Prostate gland (tissue), 2 donors: Measurements from ENCODE around the gene NDUFA13. TPM values are rescaled to one million over a fixed set of nuclear protein-coding genes. Genes with fewer than 3 reads are reported as not detected.

Source experiments
- DNase-seq: peaks from one replicate; pipeline ENCODE4 v3.0.0-alpha.2; 2019; ENCODE audit warnings: low spot score
- H3K27ac ChIP-seq, 2 donors: fragments of 200-600 bp; sonication (generic); 2 replicates each; pipeline ENCODE4 v1.5.1; 2017 to 2019
- H3K27me3 ChIP-seq: fragments of 200-600 bp; sonication (generic); replicated peaks from 2 replicates; pipeline ENCODE4 v1.5.1; 2019; ENCODE audit not compliant: insufficient read depth
- H3K36me3 ChIP-seq, 2 donors: fragments of 200-600 bp; sonication (generic); 1 replicate in 1 of 2; 2 replicates in 1 of 2; pipeline versions ENCODE4 v1.5.1 to v1.8.1; 2017 to 2019
- H3K4me1 ChIP-seq: fragments of 200-600 bp; sonication (generic); replicated peaks from 2 replicates; pipeline ENCODE4 v1.5.1; 2019
- H3K4me3 ChIP-seq, 2 donors: fragments of 200-600 bp; sonication (generic); 2 replicates each; pipeline ENCODE4 v1.5.1; 2017 to 2019
- H3K9me3 ChIP-seq: fragments of 200-600 bp; sonication (generic); 2 replicates; pipeline ENCODE4 v1.5.1; 2017
- CTCF ChIP-seq, 4 experiments: fragments of 200-600 bp in 2 of 4; fragments of 450-650 bp in 2 of 4; sonication (generic) in 2 of 4; IDR thresholded peaks; 1 replicate in 3 of 4; 2 replicates in 1 of 4; pipeline ENCODE4 v1.5.1; 2016 to 2019; ENCODE audit warnings: antibody characterized with exemption in 4 of 4, mild to moderate bottlenecking in 2 of 4, moderate library complexity in 2 of 4
- POLR2A ChIP-seq: fragments of 450-650 bp; IDR thresholded peaks from one replicate; pipeline ENCODE4 v1.6.1; 2016; ENCODE audit warnings: antibody characterized with exemption, mild to moderate bottlenecking
- POLR2AphosphoS5 ChIP-seq: sonication (generic); formaldehyde crosslinking; IDR thresholded peaks from one replicate; pipeline ENCODE4 v1.6.1; 2017; ENCODE audit warnings: antibody characterized with exemption
- WGBS: methylation state at CpG from one replicate; pipeline ENCODE4 v1.1.5; 2018; 5-methylcytosine and 5-hydroxymethylcytosine counted together
- intact Hi-C: fragments of 100-400 bp; cut with DNase I; formaldehyde crosslinking; loops from one replicate; pipeline ENCODE4 v1.14.2; 2022
- total RNA-seq, 2 donors: library from RNA; depleted of rRNA; stranded (reverse); fragments of >200 nt; gene quantifications; one replicate each; pipeline ENCODE4 v1.1.0, GENCODE V29; 2016

NDUFA13 gene
- total RNA-seq, 2 donors from 2014 or later: 46.0 to 57.4 TPM

- 47% methylated on average over 7 of the region's 9 CpGs for WGBS
- H3K9me3 ChIP-seq: no peaks in the 10 kb centered on the region
- H3K27ac ChIP-seq: no peak overlapping the region
- TF ChIP-seq CTCF (IDR thresholded peaks at IDR 0.05) (no peak), POLR2AphosphoS5 (no peak), POLR2A (no peak)
- DNase-seq: no peak
- intact Hi-C loops: no loop called here
- no peak overlapping the region for H3K4me3 ChIP-seq
- no peaks in the 10 kb centered on the region for H3K27me3 ChIP-seq
- H3K36me3 ChIP-seq: peaks cover 0 to 2% of the 10 kb centered on the region in 2 donors
- no peaks in the 10 kb centered on the region for H3K4me1 ChIP-seq
These were observed 28.7 kb upstream of the NDUFA13 start for GRCh38 chr19:19487077-19487949.

- H3K4me1 ChIP-seq: no peaks in the 10 kb centered on the region
- intact Hi-C loops: no loop called here
- peaks cover 0 to 5% of the 10 kb centered on the region in 2 donors for H3K36me3 ChIP-seq
- peak overlapping the region in 1 of 2 donors; percentile 14 for H3K27ac ChIP-seq
- no peak for TF ChIP-seq POLR2AphosphoS5
- no peak for TF ChIP-seq POLR2A
- no peak for TF ChIP-seq CTCF (IDR thresholded peaks at IDR 0.05)
- no peak overlapping the region for H3K4me3 ChIP-seq
- WGBS: 51% methylated on average over 20 of the region's 20 CpGs
- no peak for DNase-seq
- H3K9me3 ChIP-seq: no peaks in the 10 kb centered on the region
- no peaks in the 10 kb centered on the region for H3K27me3 ChIP-seq
These were observed 27.8 kb upstream of the NDUFA13 start for GRCh38 chr19:19487950-19488874.

GRCh38 chr19:19488875-19489690, 26.9 kb upstream of the NDUFA13 start:
- H3K9me3 ChIP-seq: no peaks in the 10 kb centered on the region
- H3K4me3 ChIP-seq: no peak overlapping the region
- TF ChIP-seq POLR2AphosphoS5 (peak; percentile 44), POLR2A (no peak), CTCF (IDR thresholded peaks at IDR 0.05) (no peak)
- no peaks in the 10 kb centered on the region for H3K4me1 ChIP-seq
- peaks cover 0 to 5% of the 10 kb centered on the region in 2 donors for H3K36me3 ChIP-seq
- no peaks in the 10 kb centered on the region for H3K27me3 ChIP-seq
- peak overlapping the region in 1 of 2 donors; percentile 14 for H3K27ac ChIP-seq
- 27% methylated on average over 14 of the region's 14 CpGs for WGBS
- intact Hi-C loops: no loop called here
- no peak for DNase-seq

GRCh38 chr19:19489804-19490204, 26.2 kb upstream of the NDUFA13 start:
- 73% methylated on average over 9 of the region's 9 CpGs for WGBS
- no peak for DNase-seq
- Histone ChIP-seq H3K4me1 (no peaks in the 10 kb centered on the region), H3K36me3 (peaks cover 0 to 5% of the 10 kb centered on the region in 2 donors), H3K27ac (peak overlapping the region in 1 of 2 donors; percentile 27), H3K9me3 (no peaks in the 10 kb centered on the region), H3K4me3 (no peak overlapping the region), H3K27me3 (no peaks in the 10 kb centered on the region)
- intact Hi-C loops: loop anchor here (1.0 to 5.0 kb wide), 2 partner anchors 124 to 343 kb away; no protein-coding TSS in a partner anchor
- TF ChIP-seq CTCF (IDR thresholded peaks at IDR 0.05) (no peak), POLR2A (no peak), POLR2AphosphoS5 (no peak)
